HepG2 (cell line): Measurements from ENCODE around the gene CYP46A1. TPM values are rescaled to one million over a fixed set of nuclear protein-coding genes. Genes with fewer than 3 reads are reported as not detected.

ENCODE experiments used
- FOXK2 ChIP-seq: fragments of 450-650 bp; IDR thresholded peaks from 2 replicates; pipeline ENCODE4 v1.6.1; 2016
- HNF4G ChIP-seq, 2 experiments: sonication (generic) in 1 of 2; formaldehyde crosslinking in 1 of 2; IDR thresholded peaks; 2 replicates each; pipeline versions ENCODE4 v1.4.0 to v1.6.1; 2011 to 2020; ENCODE audit warnings: borderline replicate concordance in 2 of 2, low read depth in 2 of 2, mild to moderate bottlenecking in 2 of 2, low read length in 1 of 2, missing genetic modification reagents in 1 of 2, moderate library complexity in 1 of 2
- MTA1 ChIP-seq: sonication (generic); formaldehyde crosslinking; IDR thresholded peaks from 2 replicates; pipeline ENCODE4 v1.4.0; 2020; ENCODE audit warnings: missing genetic modification reagents, mild to moderate bottlenecking, borderline replicate concordance
- NFE2L2 ChIP-seq: fragments of 150-350 bp; IDR thresholded peaks from 2 replicates; pipeline ENCODE4 v1.6.1; 2014; ENCODE audit warnings: low read length
- NR2F1 ChIP-seq, 2 experiments: fragments of 450-650 bp in 1 of 2; formaldehyde crosslinking in 1 of 2; IDR thresholded peaks; 2 replicates each; pipeline versions ENCODE4 v1.5.0 to v1.6.1; 2016 to 2020; ENCODE audit warnings: mild to moderate bottlenecking in 1 of 2, missing compliant biosample characterization in 1 of 2, missing genetic modification reagents in 1 of 2, moderate library complexity in 1 of 2
- NR3C1 ChIP-seq: sonication (generic); formaldehyde crosslinking; IDR thresholded peaks from 2 replicates; pipeline ENCODE4 v1.4.0; 2020; ENCODE audit warnings: missing genetic modification reagents
- PAXIP1 ChIP-seq: sonication (generic); formaldehyde crosslinking; conservative IDR thresholded peaks from 2 replicates; pipeline ENCODE4 v1.4.0; 2020; ENCODE audit warnings: mild to moderate bottlenecking, missing genetic modification reagents, moderate library complexity
- PCBP2 ChIP-seq: fragments of 200-400 bp; formaldehyde crosslinking; optimal IDR thresholded peaks from 2 replicates; pipeline ENCODE3; 2018; ENCODE audit warnings: low read length, low read depth; ENCODE audit not compliant: poor library complexity, severe bottlenecking
- PHB2 ChIP-seq: fragments of 450-650 bp; IDR thresholded peaks from 2 replicates; pipeline ENCODE4 v1.6.1; 2018; ENCODE audit not compliant: partially characterized antibody
- PITX1 ChIP-seq: sonication (generic); formaldehyde crosslinking; IDR thresholded peaks from 2 replicates; pipeline ENCODE4 v1.5.1; 2020; ENCODE audit warnings: mild to moderate bottlenecking, missing genetic modification reagents
- PRDM10 ChIP-seq: sonication (generic); formaldehyde crosslinking; IDR thresholded peaks from 2 replicates; pipeline ENCODE4 v1.4.0; 2020; ENCODE audit warnings: low read depth, missing genetic modification reagents
- TCF12 ChIP-seq, 2 experiments: fragments of 450-650 bp in 1 of 2; sonication (generic) in 1 of 2; formaldehyde crosslinking in 1 of 2; IDR thresholded peaks; 2 replicates each; pipeline versions ENCODE4 v1.6.1 to v1.8.0; 2017 to 2022; ENCODE audit warnings: antibody characterized with exemption in 1 of 2, mild to moderate bottlenecking in 1 of 2, missing genetic modification reagents in 1 of 2, moderate library complexity in 1 of 2
- ZBTB8A ChIP-seq: sonication (generic); formaldehyde crosslinking; IDR thresholded peaks from 2 replicates; pipeline ENCODE4 v1.4.0; 2020; ENCODE audit warnings: mild to moderate bottlenecking, low read depth, missing genetic modification reagents, borderline replicate concordance
- ZNF34 ChIP-seq: sonication (generic); formaldehyde crosslinking; IDR thresholded peaks from 2 replicates; pipeline ENCODE4 v1.4.0; 2020; ENCODE audit warnings: mild to moderate bottlenecking, missing genetic modification reagents, borderline replicate concordance
- ZNF496 ChIP-seq: sonication (generic); formaldehyde crosslinking; IDR thresholded peaks from 2 replicates; pipeline ENCODE4 v1.8.1; 2023; ENCODE audit warnings: mild to moderate bottlenecking, moderate library complexity, missing genetic modification reagents; ENCODE audit not compliant: insufficient replicate concordance
- ZNF691 ChIP-seq: sonication (generic); formaldehyde crosslinking; IDR thresholded peaks from 2 replicates; pipeline ENCODE4 v1.4.0; 2020; ENCODE audit warnings: missing genetic modification reagents, low read depth, mild to moderate bottlenecking, borderline replicate concordance
- polyA plus RNA-seq, 8 experiments: library from polyadenylated mRNA; depleted of rRNA in 3 of 8; stranded (reverse) in 7 of 8; unstranded in 1 of 8; fragments of >200 nt; fragmentation: Illumina TruSeq in 4 of 8; extraction: Trizol in 4 of 8; gene quantifications; 2 replicates each; pipeline versions ENCODE4 v1.2.1 to v1.2.3, GENCODE V29; 2011 to 2016; ENCODE audit warnings: low read depth in 4 of 8, missing spikeins in 1 of 8, mixed read lengths in 1 of 8; ENCODE audit not compliant: insufficient read depth in 1 of 8
- total RNA-seq, 5 experiments: library from RNA; depleted of rRNA; stranded (reverse); fragments of >200 nt; fragmentation: Illumina TruSeq; extraction: Trizol; gene quantifications; 2 replicates each; pipeline ENCODE4 v1.2.3, GENCODE V29; 2016; ENCODE audit warnings: low read depth in 1 of 5
- TF ChIP-seq, protein P1 (sequence below): sonication (generic); formaldehyde crosslinking; conservative IDR thresholded peaks from 2 replicates; pipeline ENCODE4 v1.5.0; 2020; ENCODE audit warnings: missing genetic modification reagents

CYP46A1 gene
- total and polyA plus RNA-seq, 2 of the 13 experiments (the other 11 are each of a cell fraction or from before 2014, with no cell fraction given), result not detected

DNA sequence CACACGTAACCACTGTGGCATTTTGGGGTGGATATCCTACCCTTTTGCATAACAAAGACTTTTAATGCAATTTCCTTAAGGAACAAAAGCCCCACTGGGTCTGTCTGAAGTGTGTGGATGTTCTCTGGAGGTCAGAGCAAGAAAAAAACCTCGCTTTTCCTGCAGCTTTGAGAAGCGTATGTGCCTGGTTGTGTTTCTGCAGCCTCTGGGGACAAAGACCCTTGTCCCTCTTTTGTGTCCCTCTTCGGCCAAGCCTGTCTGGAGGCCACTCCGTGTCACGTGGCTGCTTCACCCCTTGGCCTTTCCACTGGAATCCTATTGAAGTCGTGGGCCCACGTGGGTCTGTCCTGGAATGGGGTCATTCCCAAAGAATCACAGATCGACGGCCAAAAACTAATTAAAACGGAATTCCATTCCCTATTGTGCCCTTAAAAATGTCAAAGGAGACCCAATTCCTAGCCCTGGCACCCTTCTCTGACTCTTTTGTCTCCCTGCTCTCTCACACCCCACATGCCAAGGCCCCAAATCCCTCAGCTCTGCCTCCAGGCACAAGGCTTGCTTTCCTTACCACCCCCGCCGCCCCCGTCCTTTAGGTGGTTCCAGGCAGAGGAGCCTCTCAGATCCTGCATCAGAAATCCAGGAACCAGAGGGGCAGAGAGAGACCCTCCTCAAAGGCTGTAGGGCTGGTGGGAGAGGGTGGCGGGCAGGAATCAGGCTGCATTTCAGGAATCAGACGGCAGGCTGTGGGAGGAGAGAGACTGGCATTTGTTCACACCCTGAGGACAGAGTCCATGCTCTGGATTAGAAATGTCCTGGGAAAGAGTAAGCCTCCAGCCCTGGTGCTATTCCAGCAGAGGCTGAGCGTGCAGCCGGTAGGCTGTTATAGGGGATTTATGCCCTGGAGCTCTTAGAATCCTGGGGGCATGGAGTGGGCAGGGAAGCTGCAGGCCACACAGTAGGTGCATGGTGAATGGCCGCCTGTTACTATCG lies 12.6 kb upstream of the CYP46A1 start (continued):
- no peak for TF ChIP-seq PRDM10 (CRISPR knock-in tag)
- no peak for TF ChIP-seq FOXK2
- peak; percentile 45; the same call in 1 of the 2 replicates for TF ChIP-seq PITX1 (CRISPR knock-in tag)
- TF ChIP-seq ZNF496 (CRISPR knock-in tag), result no peak
- TF ChIP-seq MTA1 (CRISPR knock-in tag), result peak; percentile 73; the same call in 1 of the 2 replicates
- no peak for TF ChIP-seq PHB2
- peak; percentile 56 for TF ChIP-seq HNF4G (IDR thresholded peaks at IDR 0.05; ENCODE audit: borderline replicate concordance, low read depth, low read length)
- TF ChIP-seq HNF4G (CRISPR knock-in tag; IDR thresholded peaks at IDR 0.05; ENCODE audit: borderline replicate concordance, low read depth), result no peak
- TF ChIP-seq, protein P1, sequence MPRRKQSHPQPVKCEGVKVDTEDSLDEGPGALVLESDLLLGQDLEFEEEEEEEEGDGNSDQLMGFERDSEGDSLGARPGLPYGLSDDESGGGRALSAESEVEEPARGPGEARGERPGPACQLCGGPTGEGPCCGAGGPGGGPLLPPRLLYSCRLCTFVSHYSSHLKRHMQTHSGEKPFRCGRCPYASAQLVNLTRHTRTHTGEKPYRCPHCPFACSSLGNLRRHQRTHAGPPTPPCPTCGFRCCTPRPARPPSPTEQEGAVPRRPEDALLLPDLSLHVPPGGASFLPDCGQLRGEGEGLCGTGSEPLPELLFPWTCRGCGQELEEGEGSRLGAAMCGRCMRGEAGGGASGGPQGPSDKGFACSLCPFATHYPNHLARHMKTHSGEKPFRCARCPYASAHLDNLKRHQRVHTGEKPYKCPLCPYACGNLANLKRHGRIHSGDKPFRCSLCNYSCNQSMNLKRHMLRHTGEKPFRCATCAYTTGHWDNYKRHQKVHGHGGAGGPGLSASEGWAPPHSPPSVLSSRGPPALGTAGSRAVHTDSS, result no peak
- TF ChIP-seq NR2F1 (CRISPR knock-in tag; IDR thresholded peaks at IDR 0.05), result no peak
- no peak for TF ChIP-seq ZNF34 (CRISPR knock-in tag)
- TF ChIP-seq PCBP2, result no peak
- no peak for TF ChIP-seq TCF12 (IDR thresholded peaks at IDR 0.05)
- no peak for TF ChIP-seq TCF12 (CRISPR knock-in tag; IDR thresholded peaks at IDR 0.05)
- no peak for TF ChIP-seq ZBTB8A (CRISPR knock-in tag)
- peak; percentile 50 for TF ChIP-seq PAXIP1 (CRISPR knock-in tag)
- 0 out of 2 replicates have a peak, but pooled peaks have one; percentile 21 for TF ChIP-seq ZNF691 (CRISPR knock-in tag)
- TF ChIP-seq NR3C1 (CRISPR knock-in tag), result no peak
- no peak for TF ChIP-seq NFE2L2
